A673 (cell line): ENCODE measurements around the gene ATF3. TPM values are rescaled to one million over a fixed set of nuclear protein-coding genes. Genes with fewer than 3 reads are reported as not detected.

Experiments used
- BruUV-seq: library from RNA; stranded (reverse); fragments of 400-500 nt; replicated peaks from 2 replicates; lab custom pipeline; 2021; lab: Mats Ljungman, UMichigan
- CTCF ChIA-PET: fragments of 300-600 bp; sonication (Branson Sonifier 250); formaldehyde crosslinking; loops from one replicate; lab custom pipeline; 2022; ENCODE audit warnings: antibody characterized with exemption; lab: Charles Lee
- POLR2A ChIA-PET: fragments of 300-600 bp; sonication (Branson Sonifier 250); formaldehyde crosslinking; loops from one replicate; lab custom pipeline; 2022; ENCODE audit warnings: antibody characterized with exemption; ENCODE audit not compliant: low non-redundant PET; lab: Charles Lee
- DNase-seq: peaks from one replicate; pipeline ENCODE4 v3.0.0-alpha.2; 2015; ENCODE audit warnings: low spot score
- H3K27ac ChIP-seq: fragments of 200-600 bp; sonication (generic); 2 replicates; pipeline ENCODE4 v1.5.1; 2016; ENCODE audit warnings: mixed run types, low read depth, mild to moderate bottlenecking, mixed read lengths, antibody characterized with exemption, low read length; ENCODE audit not compliant: poor library complexity, severe bottlenecking
- H3K27me3 ChIP-seq: fragments of 200-600 bp; sonication (generic); replicated peaks from 2 replicates; pipeline ENCODE4 v1.6.1; 2017; ENCODE audit warnings: mixed run types, low read depth, mild to moderate bottlenecking, mixed read lengths, antibody characterized with exemption, low read length; ENCODE audit not compliant: insufficient read depth, poor library complexity
- H3K36me3 ChIP-seq: fragments of 200-600 bp; sonication (generic); 2 replicates; pipeline ENCODE4 v1.6.1; 2016; ENCODE audit warnings: mixed run types, mild to moderate bottlenecking, mixed read lengths, antibody characterized with exemption, low read length; ENCODE audit not compliant: insufficient read depth, poor library complexity, severe bottlenecking
- H3K4me1 ChIP-seq: fragments of 200-600 bp; sonication (generic); 2 replicates; pipeline ENCODE4 v1.6.1; 2017; ENCODE audit warnings: mixed run types, mild to moderate bottlenecking, mixed read lengths, antibody characterized with exemption, low read length; ENCODE audit not compliant: insufficient read depth, poor library complexity, severe bottlenecking
- H3K4me3 ChIP-seq: fragments of 200-600 bp; sonication (generic); 2 replicates; pipeline ENCODE4 v1.5.1; 2016; ENCODE audit warnings: low read depth, mixed run types, mild to moderate bottlenecking, mixed read lengths, low read length; ENCODE audit not compliant: poor library complexity, severe bottlenecking
- H3K9me3 ChIP-seq: fragments of 200-600 bp; sonication (generic); 2 replicates; pipeline ENCODE4 v1.6.1; 2016; ENCODE audit warnings: mixed run types, low read depth, mild to moderate bottlenecking, mixed read lengths, antibody characterized with exemption, low read length; ENCODE audit not compliant: poor library complexity, severe bottlenecking
- EZH2 ChIP-seq: fragments of 200-600 bp; sonication (generic); IDR thresholded peaks from 2 replicates; pipeline ENCODE4 v1.6.1; 2017; ENCODE audit warnings: borderline replicate concordance, low read depth, mild to moderate bottlenecking, mixed read lengths, antibody characterized with exemption, low read length; ENCODE audit not compliant: poor library complexity, severe bottlenecking
- intact Hi-C: fragments of 100-400 bp; cut with micrococcal nuclease; formaldehyde crosslinking; loops from one replicate; pipeline ENCODE4 v1.10.0; 2022; ENCODE audit not compliant: unreplicated experiment
- total RNA-seq: library from RNA; stranded (reverse); gene quantifications from 2 replicates; pipeline ENCODE4 v1.2.3, GENCODE V29; 2021
- TF ChIP-seq, protein P1 (sequence below): fragments of 300-800, 200-600 bp; sonication (generic); conservative IDR thresholded peaks from 2 replicates; pipeline ENCODE4 v1.5.1; 2017; ENCODE audit warnings: low read depth, mild to moderate bottlenecking, antibody characterized with exemption, low read length, moderate library complexity, mixed read lengths

ATF3 gene
- total RNA-seq, 1 experiment from 2014 or later: 16.0 TPM

DNA sequence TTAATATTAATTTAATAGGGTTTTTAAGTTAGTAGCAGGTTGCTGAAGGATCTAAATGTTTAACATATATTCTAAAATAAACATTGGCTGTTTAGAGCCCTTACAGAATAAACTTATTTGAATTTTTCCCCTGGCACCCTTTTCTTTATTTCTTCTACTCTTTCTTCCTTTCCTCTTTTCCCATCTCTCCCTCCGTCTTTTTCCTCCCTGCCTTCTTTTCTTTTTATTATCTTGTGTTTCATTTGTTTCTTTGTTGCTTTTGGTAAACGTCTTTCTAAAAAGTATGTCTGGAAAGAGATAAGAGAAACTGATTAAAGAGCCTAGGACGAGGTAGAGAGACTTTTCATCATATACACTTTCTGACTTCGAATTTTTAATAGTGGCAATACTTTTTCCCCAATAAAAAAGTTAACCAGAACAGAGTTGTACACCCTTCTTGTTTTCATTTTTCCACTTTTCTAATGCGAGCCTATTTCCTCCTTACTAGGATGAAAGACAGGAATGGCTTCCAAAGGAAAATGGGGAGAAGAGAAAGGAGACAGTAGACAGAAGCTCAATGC lies 39.5 kb upstream of the ATF3 start:
- POLR2A ChIA-PET: no interaction called here
- BruUV-seq: no TSS peak
- H3K36me3 ChIP-seq: no peaks in the 10 kb centered on the region
- no peak for DNase-seq
- CTCF ChIA-PET: no interaction called here
- intact Hi-C loops: no loop called here
- H3K4me1 ChIP-seq: peaks cover 15% of the 10 kb centered on the region
- no peak for TF ChIP-seq EZH2
- TF ChIP-seq, protein P1, sequence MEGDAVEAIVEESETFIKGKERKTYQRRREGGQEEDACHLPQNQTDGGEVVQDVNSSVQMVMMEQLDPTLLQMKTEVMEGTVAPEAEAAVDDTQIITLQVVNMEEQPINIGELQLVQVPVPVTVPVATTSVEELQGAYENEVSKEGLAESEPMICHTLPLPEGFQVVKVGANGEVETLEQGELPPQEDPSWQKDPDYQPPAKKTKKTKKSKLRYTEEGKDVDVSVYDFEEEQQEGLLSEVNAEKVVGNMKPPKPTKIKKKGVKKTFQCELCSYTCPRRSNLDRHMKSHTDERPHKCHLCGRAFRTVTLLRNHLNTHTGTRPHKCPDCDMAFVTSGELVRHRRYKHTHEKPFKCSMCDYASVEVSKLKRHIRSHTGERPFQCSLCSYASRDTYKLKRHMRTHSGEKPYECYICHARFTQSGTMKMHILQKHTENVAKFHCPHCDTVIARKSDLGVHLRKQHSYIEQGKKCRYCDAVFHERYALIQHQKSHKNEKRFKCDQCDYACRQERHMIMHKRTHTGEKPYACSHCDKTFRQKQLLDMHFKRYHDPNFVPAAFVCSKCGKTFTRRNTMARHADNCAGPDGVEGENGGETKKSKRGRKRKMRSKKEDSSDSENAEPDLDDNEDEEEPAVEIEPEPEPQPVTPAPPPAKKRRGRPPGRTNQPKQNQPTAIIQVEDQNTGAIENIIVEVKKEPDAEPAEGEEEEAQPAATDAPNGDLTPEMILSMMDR: no peak
- no peaks in the 10 kb centered on the region for H3K27me3 ChIP-seq
- no peak overlapping the region for H3K4me3 ChIP-seq
- no peaks in the 10 kb centered on the region for H3K9me3 ChIP-seq
- H3K27ac ChIP-seq: no peak overlapping the region

DNA sequence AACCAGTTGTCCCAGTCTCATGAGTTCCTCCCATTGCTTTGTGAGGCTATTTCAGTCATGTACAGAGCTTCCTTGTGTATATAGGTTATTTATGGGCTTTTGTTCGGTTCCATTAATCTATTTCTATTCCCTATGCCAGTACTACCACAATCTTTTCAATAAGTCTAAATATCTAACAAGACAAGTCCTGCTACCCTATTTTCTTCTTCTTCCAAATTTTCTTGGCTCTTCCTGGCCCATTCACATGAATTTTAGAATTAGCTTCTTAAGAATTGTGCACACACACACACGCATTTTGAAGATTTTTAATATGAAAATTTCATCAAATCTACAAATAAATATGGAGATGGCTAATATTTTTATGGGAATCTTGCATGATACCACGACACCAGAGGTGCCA lies 33.8 kb upstream of the ATF3 start:
- intact Hi-C loops: no loop called here
- TF ChIP-seq, protein P1: no peak
- TF ChIP-seq EZH2: no peak
- no TSS peak for BruUV-seq
- Histone ChIP-seq H3K4me3 (no peak overlapping the region), H3K9me3 (no peaks in the 10 kb centered on the region), H3K27ac (no peak overlapping the region), H3K27me3 (no peaks in the 10 kb centered on the region), H3K36me3 (no peaks in the 10 kb centered on the region), H3K4me1 (no peaks in the 10 kb centered on the region)
- no peak for DNase-seq
- CTCF ChIA-PET: no interaction called here
- POLR2A ChIA-PET: no interaction called here

DNA sequence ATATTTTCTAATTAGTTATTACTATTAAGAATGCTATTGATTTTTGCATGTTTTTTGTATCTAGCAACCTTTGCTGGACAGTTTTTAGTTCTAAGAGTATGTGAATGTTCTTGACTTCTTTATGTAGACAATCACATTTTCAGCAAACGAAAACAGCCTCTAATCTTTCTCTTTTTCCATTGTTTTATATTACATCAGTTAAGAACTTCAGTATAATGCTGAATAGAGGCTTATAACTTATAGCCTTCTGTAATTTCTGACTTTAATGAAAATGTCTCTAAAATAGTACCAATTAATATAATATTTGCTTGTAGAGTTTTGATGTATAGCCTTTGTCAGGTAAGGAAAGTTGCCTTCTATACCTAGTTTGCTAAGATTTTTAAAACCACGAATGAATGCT lies 33.2 kb upstream of the ATF3 start:
- no peak for TF ChIP-seq EZH2
- TF ChIP-seq, protein P1: no peak
- ChIA-PET CTCF (no interaction called here), POLR2A (no interaction called here)
- intact Hi-C loops: no loop called here
- Histone ChIP-seq H3K36me3 (no peaks in the 10 kb centered on the region), H3K9me3 (no peaks in the 10 kb centered on the region), H3K4me1 (no peaks in the 10 kb centered on the region), H3K27ac (no peak overlapping the region), H3K27me3 (no peaks in the 10 kb centered on the region), H3K4me3 (no peak overlapping the region)
- no peak for DNase-seq
- BruUV-seq: no TSS peak
